NCI-H187 (cell line): ENCODE data around the gene LOC101059915.
"Not testable (repeated sequence)": the region's sequence is repeated elsewhere in the genome, so short reads cannot be mapped to it uniquely, and the experiment has no call there.

Source experiments
- DNase-seq, 2 experiments: peaks; one replicate each; lab custom pipeline; 2025; lab: John Stamatoyannopoulos, UW

LOC101059915 gene

DNA sequence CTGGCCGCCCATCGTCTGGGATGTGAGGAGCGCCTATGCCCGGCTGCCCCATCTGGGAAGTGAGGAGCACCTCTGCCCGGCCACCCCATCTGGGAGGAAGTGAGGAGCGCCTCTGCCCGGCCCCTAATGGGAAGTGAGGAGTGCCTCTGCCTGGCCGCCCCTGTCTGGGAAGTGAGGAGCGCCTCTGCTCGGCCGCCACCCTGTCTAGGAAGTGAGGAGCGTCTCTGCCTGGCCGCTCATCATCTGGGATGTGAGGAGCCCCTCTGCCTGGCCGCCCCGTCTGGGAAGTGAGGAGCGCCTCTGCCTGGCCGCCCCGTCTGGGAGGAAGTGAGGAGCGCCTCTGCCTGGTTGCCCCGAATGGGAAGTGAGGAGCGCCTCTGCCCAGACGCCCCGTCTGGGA lies 8.3 kb downstream of the LOC101059915 start:
- not testable (repeated sequence) for DNase-seq

DNA sequence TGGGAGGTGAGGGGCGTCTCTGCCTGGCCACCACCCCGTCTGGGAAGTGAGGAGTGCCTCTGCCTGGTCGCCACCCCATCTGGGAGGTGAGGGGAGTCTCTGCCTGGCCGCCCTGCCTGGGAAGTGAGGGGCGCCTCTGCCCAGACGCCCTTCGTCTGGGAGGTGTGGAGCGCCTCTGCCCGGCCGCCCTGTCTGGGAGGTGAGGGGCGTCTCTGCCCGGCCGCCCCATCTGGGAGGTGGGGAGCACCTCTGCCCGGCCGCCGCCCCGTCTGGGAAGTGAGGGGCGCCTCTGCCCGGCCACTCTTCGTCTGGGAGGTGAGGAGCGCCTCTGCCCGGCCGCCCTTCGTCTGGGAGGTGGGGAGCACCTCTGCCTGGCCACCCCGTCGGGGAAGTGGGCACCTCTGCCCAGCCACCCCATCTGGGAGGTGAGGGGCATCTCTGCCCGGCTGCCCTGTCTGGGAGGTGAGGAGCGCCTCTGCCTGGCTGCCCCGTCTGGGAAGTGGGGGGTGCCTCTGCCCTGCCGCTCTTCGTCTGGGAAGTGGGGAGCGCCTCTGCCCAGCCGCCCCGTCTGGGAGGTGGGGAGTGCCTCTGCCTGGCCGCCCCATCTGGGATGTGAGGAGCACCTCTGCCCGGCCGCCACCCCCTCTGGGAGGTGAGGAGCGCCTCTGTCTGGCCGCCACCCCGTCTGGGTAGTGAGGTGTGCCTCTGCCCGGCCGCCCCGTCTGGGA lies 8.9 kb downstream of the LOC101059915 start:
- DNase-seq: not testable (repeated sequence)

GRCh38 chrX:71677195-71677594 lies 9.8 kb downstream of the LOC101059915 start:
- DNase-seq: not testable (repeated sequence)

DNA sequence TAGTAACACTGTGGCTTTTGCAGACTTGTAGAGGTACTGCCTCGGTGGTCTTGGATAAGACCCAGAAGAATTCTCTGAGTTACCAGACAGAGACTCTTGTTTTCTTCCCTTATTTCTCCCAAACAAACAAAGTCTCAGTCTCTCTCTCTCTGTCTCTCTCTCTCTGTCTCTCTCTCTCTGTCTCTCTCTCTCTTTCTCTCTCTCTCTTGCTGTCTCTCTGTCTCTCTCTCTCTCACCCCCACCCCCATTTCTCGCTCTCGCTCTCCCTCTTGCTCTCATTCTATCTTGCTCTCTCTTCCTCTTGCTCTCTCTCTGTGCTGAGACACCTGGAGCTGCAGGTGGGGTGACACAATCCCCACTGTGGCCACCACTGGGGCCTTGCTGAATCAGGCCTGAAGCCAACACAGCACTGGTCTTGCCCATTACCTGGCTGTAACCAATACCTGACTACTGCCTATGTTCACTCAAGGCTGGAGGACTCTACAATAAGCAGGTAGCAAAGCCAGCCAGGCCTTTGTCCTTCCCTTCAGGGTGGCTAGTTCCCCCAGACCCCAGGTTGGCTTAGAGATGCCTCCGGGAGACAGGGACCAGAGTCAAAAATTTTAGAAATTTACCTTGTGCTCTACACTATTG lies 12.3 kb downstream of the LOC101059915 start:
- DNase-seq: no peak

GRCh38 chrX:71696641-71697465 lies 29.5 kb downstream of the LOC101059915 start:
- not testable (repeated sequence) for DNase-seq

GRCh38 chrX:71697466-71698298 lies 30.3 kb downstream of the LOC101059915 start:
- not testable (repeated sequence) for DNase-seq

- not testable (repeated sequence) for DNase-seq
Observed at GRCh38 chrX:71698299-71699022, 31.1 kb downstream of the LOC101059915 start.

DNA sequence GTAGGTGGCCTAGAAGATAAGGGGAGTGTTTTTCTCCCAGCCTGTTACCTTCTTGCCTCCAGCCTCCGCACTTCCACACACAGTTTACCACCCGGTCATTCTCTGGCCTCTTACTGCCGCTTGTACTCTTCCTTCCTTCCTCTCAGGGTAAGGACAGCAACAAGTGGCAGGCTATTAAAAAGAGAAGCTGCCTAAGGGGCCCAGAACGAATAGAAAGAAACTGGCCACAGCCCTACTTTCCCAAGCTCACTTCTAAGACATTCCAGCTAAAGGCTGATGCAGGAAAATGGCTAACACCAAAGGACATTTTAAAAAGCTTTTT lies 31.6 kb downstream of the LOC101059915 start:
- not testable (repeated sequence) for DNase-seq

GRCh38 chrX:71702853-71703252 lies 35.5 kb downstream of the LOC101059915 start:
- not testable (repeated sequence) for DNase-seq

DNA sequence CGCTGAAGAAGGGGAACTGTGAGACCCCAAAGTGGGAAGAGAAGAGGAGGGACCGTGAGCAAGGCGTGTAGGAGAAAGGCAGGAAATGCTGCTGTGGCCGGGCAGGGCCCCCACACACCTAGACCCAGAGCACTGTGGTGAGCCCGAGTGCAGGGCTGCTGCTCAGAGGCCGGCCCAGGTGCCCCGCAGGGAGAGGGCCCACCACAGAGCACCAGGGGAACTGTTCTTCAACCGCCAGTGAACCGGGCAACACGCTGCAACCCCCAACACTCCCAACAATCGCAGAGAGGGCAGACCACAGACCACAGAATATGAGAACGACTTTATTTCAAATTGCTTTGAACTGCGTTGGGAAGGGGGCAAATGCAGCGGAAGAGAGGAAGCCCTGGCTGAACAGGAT lies 46.7 kb downstream of the LOC101059915 start:
- not testable (repeated sequence) for DNase-seq

DNA sequence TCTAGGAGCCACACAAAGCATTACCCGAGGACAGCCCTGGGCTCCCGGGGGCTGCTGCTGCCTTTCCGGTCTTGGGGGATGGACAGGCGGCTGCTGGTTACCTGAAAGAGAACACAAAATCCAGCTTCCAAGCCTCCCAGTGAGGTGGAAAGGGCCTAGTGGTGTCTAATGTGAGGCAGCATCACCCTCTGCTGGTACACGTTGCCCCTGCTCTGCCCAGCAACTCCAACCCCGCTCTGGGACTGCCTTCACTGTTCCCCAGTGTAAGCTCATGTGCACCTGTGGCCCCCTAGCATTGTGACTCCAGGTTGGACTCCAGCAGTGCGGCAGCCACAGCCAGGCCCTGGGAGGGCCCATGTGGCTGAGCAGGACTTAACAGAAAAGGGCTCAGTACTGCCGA lies 48.2 kb downstream of the LOC101059915 start:
- not testable (repeated sequence) for DNase-seq

DNA sequence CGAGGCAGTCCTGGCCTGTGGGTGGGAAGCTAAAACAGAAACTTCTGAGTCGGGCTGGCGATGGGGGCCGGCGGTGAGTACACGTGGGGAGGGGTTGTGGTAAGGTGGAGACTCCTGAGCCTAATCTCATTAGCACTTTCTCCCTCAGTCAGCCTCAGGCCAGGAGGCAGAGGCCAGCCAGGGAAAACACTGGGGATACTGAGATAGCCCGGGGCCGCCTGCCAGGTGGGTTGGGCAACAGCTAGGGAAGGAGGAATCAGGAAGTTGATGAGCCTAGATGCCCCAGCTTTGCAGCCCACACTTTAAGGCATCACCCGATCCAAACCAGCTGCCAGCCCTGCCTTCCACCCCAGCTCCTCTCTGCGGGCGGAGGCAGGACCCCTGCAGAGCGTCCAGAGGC lies 49.0 kb downstream of the LOC101059915 start:
- not testable (repeated sequence) for DNase-seq

DNA sequence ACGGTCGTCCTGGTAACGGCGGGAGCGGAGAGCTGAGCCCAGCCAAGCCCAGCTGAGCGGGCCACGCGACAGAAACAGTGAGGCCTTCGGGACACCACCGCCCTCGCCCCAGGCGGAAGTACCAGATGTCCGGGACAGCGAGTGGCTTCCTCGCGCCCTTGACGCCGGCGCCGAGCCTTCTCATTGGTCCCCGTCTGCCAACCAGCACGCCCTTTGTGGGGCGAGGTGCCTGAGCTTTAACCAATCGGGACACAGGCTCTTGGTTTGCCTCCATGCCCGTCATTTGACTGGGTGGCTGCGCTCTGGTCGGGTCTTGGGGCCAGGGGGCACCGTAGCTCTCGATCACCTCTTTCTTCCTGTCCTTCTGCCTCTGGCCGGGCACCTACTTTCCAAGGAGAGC lies 50.8 kb downstream of the LOC101059915 start, which contains the start of gene CXorf49:
CXorf49 (minus strand) TSS at position 101 of the 400 bp plus-strand sequence. CDS start 134 bp downstream, outside the sequence.
- not testable (repeated sequence) for DNase-seq

DNA sequence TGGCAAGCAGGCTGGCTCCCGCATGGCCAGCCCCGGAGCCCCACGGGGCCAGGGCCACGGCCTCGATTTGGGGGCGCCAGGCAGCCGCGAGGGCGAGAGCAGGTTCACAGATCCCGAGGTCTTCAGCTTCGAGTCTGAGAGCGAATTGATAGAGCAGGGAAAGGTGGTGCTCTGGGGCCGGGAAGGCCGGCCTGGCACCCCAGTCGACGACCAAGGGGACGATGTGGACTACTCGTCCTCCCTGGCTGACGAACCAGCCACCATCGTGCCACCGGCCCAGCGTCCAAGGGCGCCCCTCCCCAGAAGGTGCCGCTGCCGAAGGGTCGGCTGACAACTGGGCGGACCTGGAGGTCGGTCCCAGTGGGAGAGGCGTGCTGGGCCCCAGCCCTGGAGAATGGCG lies 51.8 kb downstream of the LOC101059915 start:
- DNase-seq: not testable (repeated sequence)

GRCh38 chrX:71720289-71720886 lies 53.0 kb downstream of the LOC101059915 start:
- DNase-seq: not testable (repeated sequence)
